Stimulated activated naive CD4-positive, alpha-beta T cell (primary cell): Measurements from ENCODE around the gene SMARCA1.

Experiments used
- DNase-seq, 6 experiments: peaks; one replicate each; lab custom pipeline; 2025; lab: John Stamatoyannopoulos, UW

Gene SMARCA1

GRCh38 chrX:129452523-129452922 is 70.8 kb downstream of the SMARCA1 start:
- no peak for DNase-seq

GRCh38 chrX:129450123-129450522 is 73.2 kb downstream of the SMARCA1 start:
- no peak for DNase-seq

- DNase-seq, result no peak
Observed at GRCh38 chrX:129449148-129449547, 74.1 kb downstream of the SMARCA1 start.

GRCh38 chrX:129445436-129445835 is 77.9 kb downstream of the SMARCA1 start:
- no peak for DNase-seq

GRCh38 chrX:129433945-129434344 is 89.3 kb downstream of the SMARCA1 start:
- no peak for DNase-seq

DNA sequence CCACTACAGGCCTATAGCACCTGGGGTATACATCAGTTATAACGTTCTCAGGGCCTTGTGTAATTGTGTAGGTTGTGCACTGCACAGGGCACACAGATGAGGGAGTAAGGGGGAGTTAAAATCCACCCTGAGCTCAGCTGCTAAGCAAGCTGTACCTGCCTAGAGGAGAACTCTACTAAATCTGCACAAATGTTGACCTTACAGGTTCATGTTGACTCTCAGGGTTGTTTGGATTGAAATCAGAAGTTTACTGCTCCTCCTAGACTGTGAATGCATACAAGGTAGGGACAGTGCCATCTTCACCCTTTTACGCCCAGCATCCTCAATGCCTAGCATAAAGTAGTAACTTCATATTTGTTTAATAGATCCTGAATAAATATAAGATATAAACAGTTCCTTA is 89.8 kb downstream of the SMARCA1 start:
- DNase-seq, result no peak

DNA sequence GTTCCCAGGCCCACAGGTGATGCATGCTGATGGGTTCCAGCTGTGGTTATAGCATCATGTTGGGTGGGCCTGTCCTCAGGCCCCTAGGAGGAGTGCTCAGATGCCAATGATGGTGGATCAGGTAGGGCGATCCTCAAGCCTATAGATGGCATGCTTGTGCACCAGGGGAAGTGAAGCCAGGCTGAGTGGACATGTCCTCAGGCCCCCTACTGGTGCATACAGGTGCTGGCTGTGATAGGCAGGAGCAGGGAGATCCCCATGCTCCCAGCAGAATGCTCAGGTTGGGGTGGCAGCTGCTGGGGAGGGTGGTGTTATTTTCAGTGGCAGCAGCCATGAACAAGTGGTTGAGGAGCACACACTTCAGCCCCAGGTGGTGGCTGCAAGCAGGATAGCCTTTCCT is 96.0 kb downstream of the SMARCA1 start:
- no peak for DNase-seq

DNA sequence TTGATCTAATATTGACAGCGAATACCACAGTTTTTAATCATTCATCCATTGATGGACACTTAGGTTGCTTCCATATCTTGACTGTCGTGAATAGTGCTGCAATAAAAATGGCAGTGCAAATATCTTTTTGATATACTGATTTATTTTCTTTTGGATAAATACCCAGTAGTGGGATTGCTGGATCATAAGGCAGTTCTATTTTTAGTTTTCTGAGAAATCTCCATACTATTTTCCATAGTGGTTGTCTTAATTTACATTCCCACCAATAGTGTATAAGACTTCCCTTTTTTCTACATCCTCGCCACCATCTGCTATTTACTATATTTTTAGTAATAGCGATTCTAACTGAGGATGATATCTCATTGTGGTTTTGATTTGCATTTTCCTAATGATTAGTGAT is 100.1 kb downstream of the SMARCA1 start:
- no peak for DNase-seq

GRCh38 chrX:129404670-129405008 is 118.7 kb downstream of the SMARCA1 start:
- DNase-seq, result no peak

DNA sequence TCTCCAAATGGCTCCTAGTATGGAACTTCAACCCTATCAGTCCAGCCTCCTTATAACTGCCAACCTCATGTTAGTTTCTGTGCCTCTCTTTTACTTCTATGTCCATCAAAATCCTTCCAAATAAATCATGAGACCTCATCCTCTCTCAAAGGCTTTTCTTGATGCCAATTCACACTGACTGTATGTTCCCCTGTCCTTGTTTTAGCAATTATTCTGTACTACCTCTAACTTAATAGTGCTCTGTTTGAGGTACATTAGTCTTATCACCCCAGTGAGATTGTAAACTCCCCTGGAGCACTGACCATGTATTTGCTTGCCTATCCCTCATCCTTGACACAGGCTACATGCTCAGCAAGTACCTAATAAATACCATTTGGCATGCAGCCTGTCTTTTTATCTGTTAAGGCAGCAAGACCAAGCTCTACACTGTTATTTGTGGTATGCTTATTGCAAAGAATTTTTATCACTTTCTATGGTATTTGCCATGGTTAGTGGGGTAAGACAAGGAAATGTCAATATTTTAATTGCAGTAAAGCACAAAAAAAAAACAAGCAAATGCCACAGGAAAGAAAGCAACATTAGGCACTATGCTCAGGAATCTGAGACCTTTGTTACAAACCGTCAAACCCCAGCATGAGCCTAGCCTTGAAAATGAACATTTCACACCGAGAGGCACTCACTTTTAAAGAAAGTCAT is 119.2 kb downstream of the SMARCA1 start:
- DNase-seq, result no peak
